IMR-90 (cell line): ENCODE results near the gene OSBPL6. TPM values are rescaled to one million over a fixed set of nuclear protein-coding genes. Genes with fewer than 3 reads are reported as not detected.

Source experiments
- ATAC-seq: fragments of 200-7000 bp; cut with Tn5 transposase; 2 replicates; pipeline ENCODE4 v1.9.1; 2020; ENCODE audit warnings: low read depth, mild to moderate bottlenecking, moderate library complexity
- BruUV-seq: library from RNA; stranded (reverse); fragments of 400-500 nt; replicated peaks from 2 replicates; lab custom pipeline; 2021; lab: Mats Ljungman, UMichigan
- CTCF ChIA-PET: fragments of 300-600 bp; formaldehyde crosslinking; extraction: SDS; loops from one replicate; lab custom pipeline; 2021; ENCODE audit warnings: antibody characterized with exemption; lab: Yijun Ruan, JAX
- POLR2A ChIA-PET: fragments of 300-600 bp; sonication (Branson Sonifier 250); formaldehyde crosslinking; loops from one replicate; lab custom pipeline; 2022; ENCODE audit warnings: antibody characterized with exemption; ENCODE audit not compliant: unreplicated experiment; lab: Charles Lee
- DNase-seq: peaks from one replicate; pipeline ENCODE4 v3.0.0; 2013
- H2AFZ ChIP-seq: replicated peaks from 2 replicates; pipeline ENCODE3; 2013; ENCODE audit warnings: low read length, mild to moderate bottlenecking; ENCODE audit not compliant: poor library complexity
- H2AK5ac ChIP-seq: 2 replicates; pipeline ENCODE4 v1.6.1; 2013; ENCODE audit warnings: low read depth, low read length, inconsistent platforms
- H2AK9ac ChIP-seq: replicated peaks from 2 replicates; pipeline ENCODE3; 2013; ENCODE audit warnings: mild to moderate bottlenecking, low read depth, low read length, moderate library complexity; ENCODE audit not compliant: poor library complexity
- H2BK120ac ChIP-seq: 2 replicates; pipeline ENCODE4 v1.6.1; 2013; ENCODE audit warnings: low read depth, low read length, inconsistent platforms
- H2BK15ac ChIP-seq: 3 replicates; pipeline ENCODE4 v1.6.1; 2013; ENCODE audit warnings: low read depth, low read length, inconsistent platforms
- H2BK20ac ChIP-seq: 2 replicates; pipeline ENCODE4 v1.6.1; 2013; ENCODE audit warnings: low read depth, mild to moderate bottlenecking, inconsistent platforms, low read length, moderate library complexity
- H2BK5ac ChIP-seq: 2 replicates; pipeline ENCODE4 v1.6.1; 2013; ENCODE audit warnings: mild to moderate bottlenecking, low read depth, low read length, inconsistent platforms; ENCODE audit not compliant: poor library complexity, severe bottlenecking
- H3K14ac ChIP-seq: replicated peaks from 2 replicates; pipeline ENCODE4 v1.6.1; 2013; ENCODE audit warnings: low read depth, low read length, inconsistent platforms
- H3K18ac ChIP-seq: 2 replicates; pipeline ENCODE4 v1.6.1; 2013; ENCODE audit warnings: low read depth, low read length, control low read depth
- H3K23ac ChIP-seq: 2 replicates; pipeline ENCODE4 v1.6.1; 2013; ENCODE audit warnings: low read depth, low read length, inconsistent platforms
- H3K27ac ChIP-seq: 2 replicates; pipeline ENCODE4 v1.5.1; 2013; ENCODE audit warnings: mild to moderate bottlenecking, control low read depth, low read length; ENCODE audit not compliant: insufficient read depth
- H3K27me3 ChIP-seq: 2 replicates; pipeline ENCODE4 v1.6.1; 2013; ENCODE audit warnings: low read length; ENCODE audit not compliant: control insufficient read depth, insufficient read depth
- H3K36me3 ChIP-seq: 2 replicates; pipeline ENCODE4 v1.6.1; 2013; ENCODE audit warnings: low read length, mixed read lengths; ENCODE audit not compliant: control insufficient read depth, insufficient read depth
- H3K4ac ChIP-seq: 2 replicates; pipeline ENCODE4 v1.6.1; 2013; ENCODE audit warnings: low read depth, low read length, inconsistent platforms
- H3K4me1 ChIP-seq: 2 replicates; pipeline ENCODE4 v1.6.1; 2013; ENCODE audit warnings: low read length, mixed read lengths; ENCODE audit not compliant: control insufficient read depth, insufficient read depth
- H3K4me2 ChIP-seq: 2 replicates; pipeline ENCODE4 v1.6.1; 2013; ENCODE audit warnings: low read depth, mild to moderate bottlenecking, control low read depth, low read length, moderate library complexity
- H3K4me3 ChIP-seq: 2 replicates; pipeline ENCODE4 v1.5.1; 2013; ENCODE audit warnings: low read depth, mild to moderate bottlenecking, control low read depth, low read length, moderate library complexity; ENCODE audit not compliant: insufficient read depth
- H3K56ac ChIP-seq: 2 replicates; pipeline ENCODE4 v1.6.1; 2013; ENCODE audit warnings: low read length, inconsistent platforms; ENCODE audit not compliant: insufficient read depth; ENCODE audit errors: extremely low read depth
- H3K79me1 ChIP-seq, 2 experiments: 2 replicates each; pipeline ENCODE4 v1.6.1; 2013; ENCODE audit warnings: low read length in 2 of 2, inconsistent platforms in 1 of 2, low read depth in 1 of 2
- H3K9ac ChIP-seq: 2 replicates; pipeline ENCODE4 v1.6.1; 2013; ENCODE audit warnings: low read depth, low read length, control low read depth
- H3K9me1 ChIP-seq: 2 replicates; pipeline ENCODE4 v1.6.1; 2013; ENCODE audit warnings: low read length, inconsistent platforms; ENCODE audit not compliant: insufficient read depth
- H3K9me3 ChIP-seq: 2 replicates; pipeline ENCODE4 v1.6.1; 2013; ENCODE audit warnings: low read length; ENCODE audit not compliant: control insufficient read depth, insufficient read depth
- H4K20me1 ChIP-seq: 2 replicates; pipeline ENCODE4 v1.6.1; 2013; ENCODE audit warnings: low read length, inconsistent platforms; ENCODE audit not compliant: insufficient read depth
- H4K5ac ChIP-seq: 2 replicates; pipeline ENCODE4 v1.6.1; 2013; ENCODE audit warnings: mild to moderate bottlenecking, low read depth, low read length, control low read depth
- H4K8ac ChIP-seq, 2 experiments: 2 replicates each; pipeline ENCODE4 v1.6.1; 2013; ENCODE audit warnings: low read depth in 2 of 2, low read length in 2 of 2, control low read depth in 1 of 2, inconsistent platforms in 1 of 2
- H4K91ac ChIP-seq: 2 replicates; pipeline ENCODE4 v1.6.1; 2013; ENCODE audit warnings: low read depth, low read length, inconsistent platforms; ENCODE audit not compliant: insufficient read depth
- POLR2A ChIP-seq: IDR thresholded peaks from 2 replicates; pipeline ENCODE4 v1.6.1; 2012; ENCODE audit warnings: mild to moderate bottlenecking, low read depth, low read length
- WGBS, 2 experiments: methylation state at CpG; one replicate each; pipeline versions ENCODE4 v1.1.5 to v1.1.7; 2013; ENCODE audit warnings: missing lambda C conversion rate in 2 of 2; ENCODE audit not compliant: insufficient read length in 1 of 2; ENCODE audit errors: extremely low coverage in 2 of 2; 5-methylcytosine and 5-hydroxymethylcytosine counted together
- dilution Hi-C: fragments of 300-500 bp; cut with HindIII; formaldehyde crosslinking; loops from one replicate; pipeline ENCODE4 v1.14.3; 2018; ENCODE audit warnings: low sequenced_read_pairs; ENCODE audit not compliant: unreplicated experiment
- in situ Hi-C: fragments of 300-500 bp; cut with MboI; formaldehyde crosslinking; loops from 3 replicates; pipeline ENCODE4 v1.14.3; 2019; ENCODE audit warnings: low sequenced_read_pairs, inconsistent platforms, mixed read lengths
- intact Hi-C: fragments of 100-400 bp; cut with micrococcal nuclease; formaldehyde crosslinking; loops from 2 replicates; pipeline ENCODE4 v1.10.0; 2022
- polyA plus RNA-seq, 3 experiments: library from polyadenylated mRNA; depleted of rRNA; stranded (reverse); fragments of >200 nt; gene quantifications; 2 replicates each; pipeline ENCODE4 v1.2.3, GENCODE V29; 2012; ENCODE audit warnings: low replicate concordance in 1 of 3
- total RNA-seq: library from RNA; depleted of rRNA; stranded (reverse); fragments of >200 nt; gene quantifications from 2 replicates; pipeline ENCODE4 v1.2.3, GENCODE V29; 2012
- TF ChIP-seq, protein P1 (sequence below): fragments of 150-350 bp; IDR thresholded peaks from 2 replicates; pipeline ENCODE4 v1.6.1; 2016; ENCODE audit warnings: low read depth, mild to moderate bottlenecking, low read length, moderate library complexity, borderline replicate concordance

OSBPL6 gene
- total and polyA plus RNA-seq, 2 of the 4 experiments (the other 2 are of a cell fraction): 3.2 to 3.7 TPM

- no CpG with 5 or more reads among the region's 7 CpGs for WGBS, 2 experiments
- H4K91ac ChIP-seq: no peak overlapping the region
- no peak overlapping the region for H2AFZ ChIP-seq
- H3K23ac ChIP-seq: no peak overlapping the region
- CTCF ChIA-PET: interaction anchor here (1.0 kb wide), 1 partner anchor 9 kb away, joined by 6 read pairs; no protein-coding TSS in a partner anchor
- ATAC-seq (no peak), DNase-seq (no peak)
- H3K9me3 ChIP-seq: no peaks in the 10 kb centered on the region
- H3K27me3 ChIP-seq: no peaks in the 10 kb centered on the region
- no peak overlapping the region for H4K5ac ChIP-seq
- no peak overlapping the region for H3K18ac ChIP-seq
- no peaks in the 10 kb centered on the region for H4K20me1 ChIP-seq
- no peak overlapping the region for H3K56ac ChIP-seq
- no peak overlapping the region for H2BK120ac ChIP-seq
- no peaks in the 10 kb centered on the region for H3K9me1 ChIP-seq
- no peaks in the 10 kb centered on the region for H3K79me1 ChIP-seq
- no peak overlapping the region for H3K4ac ChIP-seq
- no peak overlapping the region for H2AK9ac ChIP-seq
- no peak overlapping the region for H2BK20ac ChIP-seq
- no peak overlapping the region for H3K9ac ChIP-seq
- dilution Hi-C loops (no loop called here), intact Hi-C loops (no loop called here), in situ Hi-C loops (no loop called here)
- BruUV-seq: no TSS peak
- no peak overlapping the region for H2BK5ac ChIP-seq
- H4K8ac ChIP-seq: no peak overlapping the region
- H3K14ac ChIP-seq: no peak overlapping the region
- no peak overlapping the region for H3K27ac ChIP-seq
- no peak overlapping the region for H2BK15ac ChIP-seq
- H3K4me2 ChIP-seq: no peak overlapping the region
- POLR2A ChIA-PET: no interaction called here
- H3K4me3 ChIP-seq: no peak overlapping the region
- no peaks in the 10 kb centered on the region for H3K36me3 ChIP-seq
- no peak for TF ChIP-seq POLR2A
- TF ChIP-seq, protein P1, sequence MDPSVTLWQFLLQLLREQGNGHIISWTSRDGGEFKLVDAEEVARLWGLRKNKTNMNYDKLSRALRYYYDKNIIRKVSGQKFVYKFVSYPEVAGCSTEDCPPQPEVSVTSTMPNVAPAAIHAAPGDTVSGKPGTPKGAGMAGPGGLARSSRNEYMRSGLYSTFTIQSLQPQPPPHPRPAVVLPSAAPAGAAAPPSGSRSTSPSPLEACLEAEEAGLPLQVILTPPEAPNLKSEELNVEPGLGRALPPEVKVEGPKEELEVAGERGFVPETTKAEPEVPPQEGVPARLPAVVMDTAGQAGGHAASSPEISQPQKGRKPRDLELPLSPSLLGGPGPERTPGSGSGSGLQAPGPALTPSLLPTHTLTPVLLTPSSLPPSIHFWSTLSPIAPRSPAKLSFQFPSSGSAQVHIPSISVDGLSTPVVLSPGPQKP: no peak
- no peaks in the 10 kb centered on the region for H3K4me1 ChIP-seq
- no peak overlapping the region for H2AK5ac ChIP-seq
These were observed 165.0 kb downstream of the OSBPL6 start for GRCh38 chr2:178359192-178359912.
